Measurements from ENCODE around the gene NEURL3. TPM values are rescaled to one million over a fixed set of nuclear protein-coding genes. Genes with fewer than 3 reads are reported as not detected.

Gene NEURL3
- total and polyA plus RNA-seq, 7 donors, result 0.36 to 6.4 (median 3.5) TPM; not detected in 3

DNA sequence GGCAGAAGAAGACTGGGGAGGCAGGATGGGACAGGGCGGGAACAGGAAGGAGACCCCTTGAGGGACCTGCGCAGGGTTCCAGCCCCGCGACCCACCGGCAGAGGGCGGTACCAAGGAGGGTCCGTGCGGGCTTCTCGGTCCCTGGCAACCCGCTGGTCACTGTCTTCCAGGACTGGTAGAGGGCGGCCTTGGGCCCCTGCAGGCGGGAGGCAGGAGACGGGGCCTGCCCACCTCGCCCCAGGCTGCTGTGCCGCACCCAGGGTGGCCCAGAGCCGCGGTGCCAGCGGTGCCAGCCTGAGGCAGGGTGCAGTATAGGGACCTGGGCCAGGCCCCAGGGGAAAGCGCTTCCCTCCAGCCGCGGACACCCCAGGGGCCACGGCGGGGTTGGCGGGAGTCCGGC, 34.5 kb downstream of the NEURL3 start:
- no peak for TF ChIP-seq POLR2AphosphoS5 (IDR thresholded peaks at IDR 0.05)
- TF ChIP-seq EP300 (IDR thresholded peaks at IDR 0.05), result no peak
- TF ChIP-seq POLR2A (IDR thresholded peaks at IDR 0.05), result no peak
- TF ChIP-seq, protein P1, sequence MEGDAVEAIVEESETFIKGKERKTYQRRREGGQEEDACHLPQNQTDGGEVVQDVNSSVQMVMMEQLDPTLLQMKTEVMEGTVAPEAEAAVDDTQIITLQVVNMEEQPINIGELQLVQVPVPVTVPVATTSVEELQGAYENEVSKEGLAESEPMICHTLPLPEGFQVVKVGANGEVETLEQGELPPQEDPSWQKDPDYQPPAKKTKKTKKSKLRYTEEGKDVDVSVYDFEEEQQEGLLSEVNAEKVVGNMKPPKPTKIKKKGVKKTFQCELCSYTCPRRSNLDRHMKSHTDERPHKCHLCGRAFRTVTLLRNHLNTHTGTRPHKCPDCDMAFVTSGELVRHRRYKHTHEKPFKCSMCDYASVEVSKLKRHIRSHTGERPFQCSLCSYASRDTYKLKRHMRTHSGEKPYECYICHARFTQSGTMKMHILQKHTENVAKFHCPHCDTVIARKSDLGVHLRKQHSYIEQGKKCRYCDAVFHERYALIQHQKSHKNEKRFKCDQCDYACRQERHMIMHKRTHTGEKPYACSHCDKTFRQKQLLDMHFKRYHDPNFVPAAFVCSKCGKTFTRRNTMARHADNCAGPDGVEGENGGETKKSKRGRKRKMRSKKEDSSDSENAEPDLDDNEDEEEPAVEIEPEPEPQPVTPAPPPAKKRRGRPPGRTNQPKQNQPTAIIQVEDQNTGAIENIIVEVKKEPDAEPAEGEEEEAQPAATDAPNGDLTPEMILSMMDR (IDR thresholded peaks at IDR 0.05), result peak in 3 of 4 experiments; percentile 15 to 43 (median 33)
- DNase-seq, result no peak
- H3K9me3 ChIP-seq, result no peaks in the 10 kb centered on the region
- H3K4me3 ChIP-seq, result peak overlapping the region in 3 of 4 donors; percentile 13 to 27 (median 27)
- H3K4me1 ChIP-seq, result peaks cover 0 to 6% (median 5%) of the 10 kb centered on the region in 4 donors
- WGBS, 2 donors, result 12 to 16% methylated on average over 25 of the region's 25 CpGs
- H3K36me3 ChIP-seq, result no peaks in the 10 kb centered on the region
- intact Hi-C loops (cut with DNase I), result loop anchor here (2.0 kb wide), 1 partner anchor 38 kb away; no protein-coding TSS in a partner anchor
- H3K27me3 ChIP-seq, result peaks cover 0 to 8% (median 0%) of the 10 kb centered on the region in 3 donors
- H3K27ac ChIP-seq, result no peak overlapping the region

DNA sequence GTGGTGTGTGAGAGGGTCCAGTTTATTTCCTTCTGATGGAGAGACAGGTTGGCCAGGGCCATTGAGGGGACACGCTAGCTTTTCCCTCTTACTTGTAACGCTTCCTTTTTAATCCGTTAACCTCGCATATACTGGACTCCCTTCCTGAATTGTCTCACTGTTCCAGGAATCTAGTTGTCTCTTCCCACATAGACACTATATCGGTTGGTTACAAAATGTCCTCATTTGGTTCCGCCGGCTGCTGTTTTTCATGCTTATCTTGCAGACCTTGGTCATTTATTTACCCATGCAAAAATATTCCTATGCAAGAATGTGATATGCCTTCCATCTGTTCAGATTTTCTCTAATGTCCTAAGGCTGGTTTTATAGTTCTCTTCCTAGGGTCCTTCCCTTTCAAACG, 35.0 kb downstream of the NEURL3 start:
- H3K27ac ChIP-seq, result no peak overlapping the region
- H3K4me1 ChIP-seq, result peaks cover 0 to 6% (median 5%) of the 10 kb centered on the region in 4 donors
- H3K4me3 ChIP-seq, result no peak overlapping the region
- WGBS, 2 donors, result 34 to 53% methylated on average over 8 of the region's 8 CpGs
- DNase-seq, result no peak
- intact Hi-C loops (cut with DNase I), result loop anchor here (2.0 kb wide), 1 partner anchor 39 kb away; no protein-coding TSS in a partner anchor
- H3K36me3 ChIP-seq, result no peaks in the 10 kb centered on the region
- H3K27me3 ChIP-seq, result peaks cover 0 to 8% (median 0%) of the 10 kb centered on the region in 3 donors
- TF ChIP-seq POLR2A (IDR thresholded peaks at IDR 0.05) (no peak), POLR2AphosphoS5 (IDR thresholded peaks at IDR 0.05) (no peak), EP300 (IDR thresholded peaks at IDR 0.05) (no peak)
- TF ChIP-seq, protein P1 (IDR thresholded peaks at IDR 0.05), result no peak
- H3K9me3 ChIP-seq, result no peaks in the 10 kb centered on the region

DNA sequence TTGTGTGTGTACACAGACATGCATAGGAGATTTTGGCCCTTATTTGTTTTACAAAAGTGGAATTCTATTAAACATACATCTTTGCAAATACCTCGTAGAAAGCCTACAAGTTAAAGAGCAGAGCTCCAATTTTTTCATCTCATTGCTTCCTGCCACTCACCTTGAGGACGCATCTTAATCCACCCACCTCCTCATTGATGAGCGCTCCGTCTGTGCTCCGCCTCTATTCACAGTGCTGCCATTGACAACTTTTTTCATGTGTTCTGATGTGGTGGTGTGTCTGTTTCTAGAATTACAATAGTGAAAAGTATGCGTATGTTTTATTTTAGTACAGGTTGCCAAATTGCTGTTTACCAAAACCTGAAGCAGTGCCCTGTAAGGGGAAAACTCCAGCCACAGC, 36.3 kb downstream of the NEURL3 start:
- DNase-seq, result no peak
- WGBS, 2 donors, result 80 to 84% methylated on average over 6 of the region's 6 CpGs
- peaks cover 0 to 8% (median 0%) of the 10 kb centered on the region in 3 donors for H3K27me3 ChIP-seq

DNA sequence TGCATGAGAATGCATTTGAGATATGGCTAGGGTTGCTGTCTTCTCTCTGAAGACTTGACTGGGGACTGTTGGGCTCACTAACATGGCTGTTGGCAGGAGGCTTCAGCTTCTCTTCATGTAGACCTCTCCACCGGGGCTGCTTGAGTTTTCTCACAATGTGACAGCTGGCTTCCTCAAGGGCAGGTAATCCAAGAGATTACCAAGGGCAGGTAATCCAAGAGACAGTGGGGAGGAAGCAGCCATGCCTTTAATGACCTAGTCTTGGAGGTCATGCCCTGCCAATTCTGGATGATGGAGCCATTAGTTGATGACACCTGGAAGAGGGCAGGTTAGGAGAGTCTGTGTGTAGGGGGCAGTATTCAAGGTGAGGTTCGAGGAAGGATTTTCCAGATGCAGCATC, 40.5 kb downstream of the NEURL3 start:
- Histone ChIP-seq H3K4me1 (no peaks in the 10 kb centered on the region), H3K9me3 (peaks cover 0 to under 1% (median 0%) of the 10 kb centered on the region in 4 donors), H3K27ac (no peak overlapping the region), H3K36me3 (no peaks in the 10 kb centered on the region), H3K27me3 (no peaks in the 10 kb centered on the region), H3K4me3 (no peak overlapping the region)
- intact Hi-C loops (cut with DNase I), result no loop called here
- 76 to 87% methylated on average over 2 of the region's 2 CpGs for WGBS, 2 donors
- TF ChIP-seq POLR2AphosphoS5 (IDR thresholded peaks at IDR 0.05), result no peak
- TF ChIP-seq POLR2A (IDR thresholded peaks at IDR 0.05), result no peak
- TF ChIP-seq, protein P1 (IDR thresholded peaks at IDR 0.05), result no peak
- DNase-seq, result no peak

More for the DNA sequence above, 36.3 kb downstream of the NEURL3 start:
- Histone ChIP-seq H3K36me3 (no peaks in the 10 kb centered on the region), H3K27ac (no peak overlapping the region), H3K9me3 (no peaks in the 10 kb centered on the region), H3K4me1 (peaks cover 0 to 6% (median 5%) of the 10 kb centered on the region in 4 donors), H3K4me3 (no peak overlapping the region)
- intact Hi-C loops (cut with DNase I), result no loop called here
- TF ChIP-seq, protein P1 (IDR thresholded peaks at IDR 0.05), result no peak
- no peak for TF ChIP-seq EP300 (IDR thresholded peaks at IDR 0.05)

DNA sequence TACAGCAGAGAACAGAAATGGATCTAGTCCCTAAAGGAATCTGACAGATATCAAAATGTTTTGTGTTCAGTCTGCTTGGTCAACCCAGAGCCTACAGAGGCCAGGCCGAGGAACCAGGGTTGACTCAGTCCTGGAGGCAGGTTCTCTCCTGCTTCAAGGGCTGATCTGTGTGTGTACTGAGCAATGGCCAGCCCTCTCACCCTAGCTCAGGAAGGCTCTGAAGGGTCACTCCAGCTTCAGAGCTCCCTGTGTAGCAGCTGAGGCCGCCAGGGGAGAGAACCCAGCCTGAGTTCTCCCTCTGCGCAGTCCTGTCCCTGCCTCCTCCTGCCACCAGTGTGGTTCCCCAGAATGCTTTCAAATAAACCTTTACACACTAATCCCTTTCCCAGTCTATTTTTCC, 41.1 kb downstream of the NEURL3 start:
- TF ChIP-seq, protein P1 (IDR thresholded peaks at IDR 0.05), result no peak
- TF ChIP-seq POLR2AphosphoS5 (IDR thresholded peaks at IDR 0.05), result no peak
- TF ChIP-seq EP300 (IDR thresholded peaks at IDR 0.05), result no peak
- Histone ChIP-seq H3K36me3 (no peaks in the 10 kb centered on the region), H3K4me1 (no peaks in the 10 kb centered on the region), H3K4me3 (no peak overlapping the region), H3K27me3 (no peaks in the 10 kb centered on the region), H3K9me3 (peaks cover 0 to 6% (median 2%) of the 10 kb centered on the region in 4 donors), H3K27ac (no peak overlapping the region)
- WGBS, 2 donors, result 90 to 93% methylated on average over 3 of the region's 3 CpGs
- intact Hi-C loops (cut with DNase I), result no loop called here
- DNase-seq, result no peak

All from sigmoid colon (tissue), 7 donors.